ENCODE results near the gene RAC2.

DNA sequence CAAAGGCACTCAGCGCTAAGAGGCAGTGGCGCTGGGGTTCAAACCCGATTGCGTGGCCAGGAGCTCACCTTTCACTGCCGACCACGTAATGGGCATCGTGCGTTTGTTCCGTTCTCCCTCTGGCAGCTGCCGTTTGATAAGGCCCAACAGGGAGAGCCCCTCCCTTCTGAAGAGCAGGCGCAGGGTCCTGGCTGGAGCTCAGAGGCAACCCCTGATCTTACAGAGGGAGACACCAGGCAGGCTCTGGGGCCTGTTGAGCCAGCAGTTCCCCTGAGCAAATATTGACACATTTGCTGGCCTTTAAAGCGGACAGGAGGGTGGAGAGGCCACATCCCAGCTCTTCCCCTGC, 44.3 kb downstream of the RAC2 start:
- TF ChIP-seq, protein P1, sequence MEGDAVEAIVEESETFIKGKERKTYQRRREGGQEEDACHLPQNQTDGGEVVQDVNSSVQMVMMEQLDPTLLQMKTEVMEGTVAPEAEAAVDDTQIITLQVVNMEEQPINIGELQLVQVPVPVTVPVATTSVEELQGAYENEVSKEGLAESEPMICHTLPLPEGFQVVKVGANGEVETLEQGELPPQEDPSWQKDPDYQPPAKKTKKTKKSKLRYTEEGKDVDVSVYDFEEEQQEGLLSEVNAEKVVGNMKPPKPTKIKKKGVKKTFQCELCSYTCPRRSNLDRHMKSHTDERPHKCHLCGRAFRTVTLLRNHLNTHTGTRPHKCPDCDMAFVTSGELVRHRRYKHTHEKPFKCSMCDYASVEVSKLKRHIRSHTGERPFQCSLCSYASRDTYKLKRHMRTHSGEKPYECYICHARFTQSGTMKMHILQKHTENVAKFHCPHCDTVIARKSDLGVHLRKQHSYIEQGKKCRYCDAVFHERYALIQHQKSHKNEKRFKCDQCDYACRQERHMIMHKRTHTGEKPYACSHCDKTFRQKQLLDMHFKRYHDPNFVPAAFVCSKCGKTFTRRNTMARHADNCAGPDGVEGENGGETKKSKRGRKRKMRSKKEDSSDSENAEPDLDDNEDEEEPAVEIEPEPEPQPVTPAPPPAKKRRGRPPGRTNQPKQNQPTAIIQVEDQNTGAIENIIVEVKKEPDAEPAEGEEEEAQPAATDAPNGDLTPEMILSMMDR (IDR thresholded peaks at IDR 0.05), result peak in 2 of 12 donors; percentile 13 to 17
- TF ChIP-seq POLR2A (IDR thresholded peaks at IDR 0.05), result no peak
